ENCODE results near the gene SMAD7. TPM values are rescaled to one million over a fixed set of nuclear protein-coding genes. Genes with fewer than 3 reads are reported as not detected.
"Not testable (repeated sequence)": the region's sequence is repeated elsewhere in the genome, so short reads cannot be mapped to it uniquely, and the experiment has no call there.

The SMAD7 gene
- total RNA-seq, 1 experiment from 2014 or later, result 78.3 TPM

DNA sequence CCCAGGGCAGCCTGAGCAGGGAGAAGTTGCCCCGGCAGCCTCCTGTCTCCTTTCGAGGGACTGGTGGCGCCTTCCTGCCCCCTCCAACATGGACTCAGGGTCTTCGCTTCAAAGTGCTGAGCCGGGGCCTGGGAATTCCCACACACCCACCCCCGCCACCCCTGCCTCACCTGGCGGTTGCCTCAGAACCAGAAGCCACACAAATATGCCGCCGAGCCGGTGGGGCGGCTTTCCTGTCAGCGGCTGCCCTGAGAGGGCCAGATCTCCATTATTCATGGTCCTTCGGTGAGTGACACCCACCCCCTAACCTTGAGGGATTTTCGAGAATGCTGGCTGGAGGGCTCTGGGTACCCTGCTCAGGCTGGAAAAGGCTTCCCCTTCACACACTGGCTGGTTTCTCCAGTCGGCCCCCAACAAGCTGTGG is 71.7 kb downstream of the SMAD7 start:
- no peaks in the 10 kb centered on the region for H3K36me3 ChIP-seq (replicated peaks; ENCODE audit: control insufficient read depth, insufficient read depth, low read length)
- H3K27me3 ChIP-seq (ENCODE audit: control insufficient read depth, insufficient read depth, low read length), result no peaks in the 10 kb centered on the region
- no peak overlapping the region for H3K4me3 ChIP-seq (ENCODE audit: insufficient read depth, low read depth, low read length)
- DNase-seq, result peak; percentile 83

DNA sequence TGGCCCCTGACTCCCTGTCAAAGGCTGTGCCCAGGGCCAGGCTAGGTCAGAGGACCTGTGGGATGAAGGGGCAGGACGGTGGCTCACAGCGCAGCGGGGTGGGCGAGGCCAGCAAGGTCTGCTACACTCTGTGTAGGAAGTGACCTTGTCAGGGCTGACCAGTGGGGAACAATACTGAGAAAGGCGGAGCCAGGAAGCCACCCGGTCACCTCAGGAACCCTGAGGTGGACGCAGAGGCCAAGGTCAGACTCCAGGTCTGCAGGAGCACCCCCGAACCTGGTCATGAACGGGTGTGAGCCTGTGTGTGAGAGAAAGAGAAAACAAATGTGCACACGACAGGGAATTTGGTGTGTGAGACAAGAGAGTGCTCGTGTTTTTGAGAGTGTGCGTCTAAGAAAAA is 72.3 kb downstream of the SMAD7 start:
- H3K4me3 ChIP-seq (ENCODE audit: insufficient read depth, low read depth, low read length), result no peak overlapping the region
- no peak for DNase-seq
- H3K36me3 ChIP-seq (replicated peaks; ENCODE audit: control insufficient read depth, insufficient read depth, low read length), result no peaks in the 10 kb centered on the region
- no peaks in the 10 kb centered on the region for H3K27me3 ChIP-seq (ENCODE audit: control insufficient read depth, insufficient read depth, low read length)

DNA sequence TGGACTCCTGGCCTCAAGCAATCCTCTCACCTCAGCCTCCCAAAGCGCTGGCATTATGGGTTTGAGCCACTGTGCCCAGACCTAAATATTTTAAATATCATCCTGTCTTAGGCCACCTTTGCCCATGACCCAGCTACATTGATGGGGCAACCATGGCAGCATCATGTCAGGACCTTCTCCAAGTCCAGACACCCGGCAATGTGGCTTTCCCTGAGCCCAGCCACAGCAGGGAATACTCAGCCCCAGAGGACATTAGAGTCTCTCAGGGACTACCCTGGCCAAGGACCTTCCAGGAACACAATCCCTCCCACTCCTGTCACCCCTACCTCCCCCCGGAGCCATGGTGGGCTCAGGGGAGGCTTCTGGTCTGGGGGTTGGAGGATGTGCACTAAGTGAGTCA is 72.8 kb downstream of the SMAD7 start:
- no peaks in the 10 kb centered on the region for H3K36me3 ChIP-seq (replicated peaks; ENCODE audit: control insufficient read depth, insufficient read depth, low read length)
- DNase-seq, result no peak
- no peaks in the 10 kb centered on the region for H3K27me3 ChIP-seq (ENCODE audit: control insufficient read depth, insufficient read depth, low read length)
- H3K4me3 ChIP-seq (ENCODE audit: insufficient read depth, low read depth, low read length), result no peak overlapping the region

DNA sequence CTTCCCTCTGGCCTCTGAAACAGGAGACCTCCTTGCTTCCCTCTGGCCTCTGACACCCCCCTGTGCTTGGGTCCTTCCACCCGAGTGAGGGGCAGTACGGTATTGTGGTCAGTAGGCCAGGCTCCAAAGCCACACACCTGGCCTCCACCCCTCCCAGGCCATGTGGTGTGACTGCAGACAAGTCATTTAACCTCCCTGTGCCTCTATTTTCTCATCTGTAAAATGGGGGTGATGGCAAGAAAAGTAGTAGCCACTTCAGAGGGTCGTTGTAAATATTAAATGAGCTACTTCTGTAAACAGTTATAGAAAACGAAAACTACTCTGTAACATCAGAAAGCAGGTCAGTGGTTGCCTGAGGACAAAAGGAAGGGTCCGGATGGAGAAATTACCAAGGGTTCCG is 74.2 kb downstream of the SMAD7 start:
- Histone ChIP-seq H3K27me3 (ENCODE audit: control insufficient read depth, insufficient read depth, low read length) (no peaks in the 10 kb centered on the region), H3K36me3 (replicated peaks; ENCODE audit: control insufficient read depth, insufficient read depth, low read length) (no peaks in the 10 kb centered on the region), H3K4me3 (ENCODE audit: insufficient read depth, low read depth, low read length) (no peak overlapping the region)
- no peak for DNase-seq

DNA sequence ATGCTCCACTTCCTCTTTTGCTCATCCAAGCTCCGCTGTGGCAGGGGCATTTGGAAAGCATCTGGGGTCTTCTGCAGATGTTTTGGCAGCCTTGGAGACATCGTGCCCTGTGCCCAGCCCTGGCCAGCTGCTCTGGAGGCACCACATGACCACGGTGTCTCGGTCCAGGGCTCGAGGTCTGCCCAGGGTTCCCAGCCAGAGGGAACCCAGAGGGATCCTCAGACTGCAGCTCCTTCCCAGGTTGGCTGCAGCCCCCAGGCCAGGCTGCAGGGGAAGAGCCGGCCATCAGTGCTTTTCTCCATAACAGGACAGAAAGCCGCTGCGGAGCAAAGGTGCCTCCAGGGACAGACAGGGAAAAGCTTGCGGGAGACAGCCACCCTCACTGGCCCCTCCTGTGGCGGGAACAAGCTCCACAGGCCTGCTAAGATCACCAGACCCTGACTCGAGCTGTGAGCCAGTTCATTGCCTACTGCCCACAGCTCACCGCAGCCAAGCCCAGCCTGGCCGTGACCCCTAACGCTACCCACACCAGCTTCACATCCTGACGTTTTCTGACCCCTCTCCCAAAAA is 74.7 kb downstream of the SMAD7 start:
- Histone ChIP-seq H3K36me3 (replicated peaks; ENCODE audit: control insufficient read depth, insufficient read depth, low read length) (no peaks in the 10 kb centered on the region), H3K27me3 (ENCODE audit: control insufficient read depth, insufficient read depth, low read length) (no peaks in the 10 kb centered on the region), H3K4me3 (ENCODE audit: insufficient read depth, low read depth, low read length) (no peak overlapping the region)
- DNase-seq, result peak; percentile 79

DNA sequence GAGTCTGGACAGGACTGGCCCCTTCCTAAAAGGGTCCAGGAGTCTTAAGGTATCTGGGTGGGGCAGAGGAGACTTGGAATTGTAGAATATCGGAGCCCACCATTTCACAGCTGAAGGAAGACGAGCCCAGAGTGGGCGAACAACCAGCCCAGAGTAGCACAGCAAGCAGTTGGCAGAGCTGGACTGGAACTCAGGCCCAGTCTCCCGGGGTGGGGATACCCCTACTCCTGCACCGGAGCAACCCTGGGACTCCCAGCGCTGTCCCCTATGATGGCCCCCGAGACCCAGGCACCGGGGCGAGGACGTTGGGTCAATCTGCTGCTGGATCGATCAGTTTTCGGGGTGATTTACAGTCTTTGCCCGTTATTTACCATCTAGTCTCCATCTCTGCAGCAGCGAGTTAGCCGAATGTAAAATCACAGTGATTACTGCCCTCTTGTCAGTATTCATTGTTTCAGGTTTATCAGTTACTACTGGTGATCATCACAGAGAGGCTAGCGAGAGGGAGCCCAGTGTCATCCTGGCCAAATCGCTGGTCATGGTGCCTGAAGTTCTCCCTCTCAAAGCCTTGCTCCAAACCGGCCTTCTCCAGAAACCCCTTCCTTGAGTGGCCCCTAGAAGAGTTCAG is 75.3 kb downstream of the SMAD7 start:
- no peak for DNase-seq
- Histone ChIP-seq H3K36me3 (replicated peaks; ENCODE audit: control insufficient read depth, insufficient read depth, low read length) (no peaks in the 10 kb centered on the region), H3K27me3 (ENCODE audit: control insufficient read depth, insufficient read depth, low read length) (no peaks in the 10 kb centered on the region), H3K4me3 (ENCODE audit: insufficient read depth, low read depth, low read length) (no peak overlapping the region)

DNA sequence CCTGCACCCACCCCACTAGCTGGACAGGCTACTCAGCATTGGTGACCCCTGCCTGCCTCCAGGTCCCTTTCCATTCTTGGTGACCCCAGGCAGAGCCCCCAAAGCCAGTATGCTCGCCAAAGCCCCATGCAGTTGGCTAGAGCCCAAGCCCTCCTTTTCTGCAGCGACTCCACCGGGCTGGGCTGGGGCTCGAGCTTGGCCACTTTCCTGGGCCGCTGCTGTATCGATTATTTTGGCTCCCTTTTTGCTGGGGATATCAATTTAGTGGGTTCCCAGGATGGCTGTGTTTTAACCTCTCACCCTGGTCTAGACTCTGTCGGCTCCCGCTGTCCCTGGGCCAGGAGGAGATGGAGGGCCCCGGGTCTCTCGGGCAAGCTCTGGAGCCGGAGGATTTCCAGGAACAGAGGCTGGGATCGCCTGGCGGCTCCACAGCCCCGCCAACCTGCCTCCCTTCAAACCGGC is 76.0 kb downstream of the SMAD7 start:
- H3K36me3 ChIP-seq (replicated peaks; ENCODE audit: control insufficient read depth, insufficient read depth, low read length), result no peaks in the 10 kb centered on the region
- no peak overlapping the region for H3K4me3 ChIP-seq (ENCODE audit: insufficient read depth, low read depth, low read length)
- H3K27me3 ChIP-seq (ENCODE audit: control insufficient read depth, insufficient read depth, low read length), result no peaks in the 10 kb centered on the region
- no peak for DNase-seq

DNA sequence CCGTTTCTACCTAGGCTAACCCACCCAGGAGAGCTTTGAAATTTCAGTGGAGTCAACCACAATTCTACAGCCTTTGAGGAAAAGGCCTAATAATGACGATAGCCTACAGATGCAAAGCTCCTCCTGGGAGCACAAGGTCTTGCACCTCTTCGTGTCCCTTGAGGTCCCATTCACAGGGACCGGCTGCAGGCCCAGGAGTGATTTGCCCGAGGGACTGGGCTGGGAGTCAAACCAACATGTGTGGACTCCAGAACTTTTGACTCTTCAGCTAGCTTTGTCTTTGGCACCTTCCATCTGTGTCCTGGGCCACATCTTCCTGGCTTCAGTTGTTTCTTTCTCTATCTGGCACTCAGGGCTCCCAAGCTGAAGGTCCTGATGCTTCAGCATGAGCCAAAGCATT is 76.5 kb downstream of the SMAD7 start:
- no peak for DNase-seq
- Histone ChIP-seq H3K27me3 (ENCODE audit: control insufficient read depth, insufficient read depth, low read length) (no peaks in the 10 kb centered on the region), H3K36me3 (replicated peaks; ENCODE audit: control insufficient read depth, insufficient read depth, low read length) (no peaks in the 10 kb centered on the region), H3K4me3 (ENCODE audit: insufficient read depth, low read depth, low read length) (no peak overlapping the region)

DNA sequence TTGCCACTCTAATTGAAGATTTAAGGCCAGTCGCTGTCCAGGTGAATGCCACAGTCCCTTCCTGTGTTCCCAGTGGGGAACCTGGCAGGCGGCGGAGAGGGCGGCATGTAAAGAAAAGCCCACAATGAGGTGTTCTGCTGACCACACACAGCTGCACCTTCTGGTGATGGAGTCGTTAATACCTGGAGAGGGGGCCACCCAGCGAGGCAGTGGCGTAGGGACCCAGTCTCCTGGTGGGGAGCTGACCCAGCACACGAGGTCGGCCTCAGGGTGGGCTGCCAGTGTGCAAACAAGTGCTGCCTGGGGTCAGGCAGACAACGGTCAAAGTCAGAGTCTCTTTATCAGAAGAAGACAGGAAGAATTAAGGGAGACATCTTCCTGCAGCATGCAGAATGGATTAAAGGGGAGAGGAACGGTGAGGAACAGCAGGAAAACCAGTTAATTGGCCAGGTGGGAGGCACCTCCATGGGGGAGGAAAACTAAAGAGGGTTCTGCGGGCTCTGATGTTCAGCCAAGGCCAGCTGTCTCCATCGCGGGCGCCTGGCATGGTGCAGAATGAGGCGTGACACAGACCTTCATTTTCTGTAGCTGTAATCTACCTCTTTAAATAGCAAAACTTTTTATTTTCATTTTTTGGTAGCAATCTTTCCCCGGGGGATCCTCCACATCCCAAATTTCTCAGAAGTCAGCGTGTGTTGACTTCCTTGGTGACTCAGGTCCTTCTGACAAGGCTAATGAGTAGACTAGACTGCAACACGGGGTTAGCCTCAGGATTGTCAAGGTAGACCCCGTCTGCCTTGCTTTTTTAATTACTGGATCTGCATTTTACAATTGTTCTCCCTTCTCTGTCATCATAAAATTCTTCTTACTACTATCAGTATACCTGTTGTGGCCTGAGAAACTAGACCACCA is 78.3 kb downstream of the SMAD7 start:
- no peak for DNase-seq
- Histone ChIP-seq H3K27me3 (ENCODE audit: control insufficient read depth, insufficient read depth, low read length) (no peaks in the 10 kb centered on the region), H3K36me3 (replicated peaks; ENCODE audit: control insufficient read depth, insufficient read depth, low read length) (no peaks in the 10 kb centered on the region), H3K4me3 (ENCODE audit: insufficient read depth, low read depth, low read length) (no peak overlapping the region)

DNA sequence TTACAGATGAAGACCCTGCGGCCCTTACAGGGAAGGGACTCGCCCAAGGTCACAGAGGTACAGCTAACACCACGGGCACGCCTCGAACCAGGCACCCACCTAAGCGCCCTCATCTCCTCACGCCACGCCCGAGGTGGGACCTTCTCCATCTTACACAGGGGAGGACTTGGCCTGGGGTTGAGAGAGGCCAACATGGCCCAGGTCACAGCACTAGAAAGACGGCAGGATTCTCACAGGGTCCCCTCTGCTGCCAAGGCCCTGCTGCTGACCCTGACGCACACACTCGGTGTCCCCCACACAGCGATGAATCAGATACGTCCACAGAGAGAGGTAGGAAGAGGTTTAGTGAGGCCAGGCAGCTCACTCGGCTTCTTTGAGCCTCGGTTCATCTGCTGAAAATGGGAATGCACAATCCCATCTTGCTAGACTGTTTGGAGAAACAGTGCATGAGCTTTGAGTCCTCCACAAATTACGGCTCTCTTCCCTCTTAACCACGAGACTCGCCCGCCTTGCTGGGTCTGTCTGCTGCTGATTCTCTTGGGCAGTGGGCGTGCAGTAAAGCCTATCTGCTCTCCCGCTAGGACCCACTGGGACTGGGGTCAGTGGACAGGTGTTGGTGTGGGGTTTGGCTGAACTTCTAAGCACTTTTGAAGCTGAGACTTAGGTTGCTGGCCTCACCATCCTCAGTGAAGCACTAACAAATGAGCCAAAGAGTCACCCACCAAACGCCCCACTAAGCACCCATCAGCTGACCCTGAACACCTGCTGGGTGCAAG is 79.2 kb downstream of the SMAD7 start:
- Histone ChIP-seq H3K4me3 (ENCODE audit: insufficient read depth, low read depth, low read length) (no peak overlapping the region), H3K27me3 (ENCODE audit: control insufficient read depth, insufficient read depth, low read length) (no peaks in the 10 kb centered on the region), H3K36me3 (replicated peaks; ENCODE audit: control insufficient read depth, insufficient read depth, low read length) (no peaks in the 10 kb centered on the region)
- no peak for DNase-seq

DNA sequence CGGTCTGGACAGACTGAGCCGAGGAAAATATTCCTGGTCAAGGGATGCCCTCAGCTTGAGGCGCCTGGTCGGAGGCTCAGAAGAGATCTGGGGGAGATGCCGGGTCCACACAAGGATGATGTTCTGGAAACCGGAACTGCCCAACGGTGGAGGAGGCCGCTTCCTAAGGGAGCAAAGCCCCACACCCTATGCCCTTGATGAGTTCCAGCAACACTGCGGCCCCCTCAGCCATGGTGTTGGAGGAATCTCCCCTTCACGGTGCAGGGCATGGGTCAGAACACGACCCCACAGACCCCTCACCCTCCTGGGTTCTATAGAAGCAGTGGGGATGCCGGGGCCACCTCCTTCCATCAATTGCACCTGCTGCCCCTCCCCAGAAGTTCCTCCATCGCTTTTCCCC is 79.8 kb downstream of the SMAD7 start:
- not testable (repeated sequence) for DNase-seq

More for the DNA sequence above, 79.8 kb downstream of the SMAD7 start:
- not testable (repeated sequence) for H3K4me3 ChIP-seq (ENCODE audit: insufficient read depth, low read depth, low read length); H3K36me3 ChIP-seq (replicated peaks; ENCODE audit: control insufficient read depth, insufficient read depth, low read length); H3K27me3 ChIP-seq (ENCODE audit: control insufficient read depth, insufficient read depth, low read length)

Data from H7 (cell line).